Erythroblast (primary cell): ENCODE results near the gene CT83.

ENCODE experiments used
- DNase-seq, 2 experiments: peaks; one replicate each; lab custom pipeline; 2025; lab: John Stamatoyannopoulos, UW
- GATA1 ChIP-seq: IDR thresholded peaks from 2 replicates; pipeline ENCODE4 v1.6.1; 2011; ENCODE audit warnings: low read depth, mild to moderate bottlenecking, control low read depth, low read length, moderate library complexity
- POLR2A ChIP-seq: IDR thresholded peaks from 2 replicates; pipeline ENCODE4 v1.6.1; 2011; ENCODE audit warnings: mild to moderate bottlenecking, low read length

Gene CT83, protein sequence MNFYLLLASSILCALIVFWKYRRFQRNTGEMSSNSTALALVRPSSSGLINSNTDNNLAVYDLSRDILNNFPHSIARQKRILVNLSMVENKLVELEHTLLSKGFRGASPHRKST

DNA sequence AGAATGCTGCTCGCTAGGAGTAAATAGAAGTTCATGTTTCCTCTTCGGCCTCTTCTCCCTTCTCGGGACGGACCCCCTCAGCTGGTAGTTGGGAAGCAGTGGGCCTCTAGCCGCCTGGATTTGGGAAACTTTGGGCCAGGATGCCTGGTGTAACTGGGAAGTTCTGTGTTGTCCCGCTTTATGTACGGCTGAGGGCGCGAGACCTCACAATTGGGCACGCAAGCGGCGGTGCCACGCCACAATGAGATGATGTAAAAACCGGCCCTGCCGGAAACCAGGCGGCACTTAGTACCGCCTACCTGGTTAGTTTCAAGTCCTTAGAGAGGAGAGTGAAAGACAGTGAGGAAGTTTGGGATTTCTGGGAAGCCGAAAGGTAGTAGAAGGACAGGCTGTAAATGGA is at the start of gene CT83:
Gene CT83, minus strand, starts transcription at position 155 of the 400 bp plus-strand sequence. Its CDS starts 120 bp downstream, at position 35.
- TF ChIP-seq GATA1 (no peak), POLR2A (no peak)
- DNase-seq, result no peak

DNA sequence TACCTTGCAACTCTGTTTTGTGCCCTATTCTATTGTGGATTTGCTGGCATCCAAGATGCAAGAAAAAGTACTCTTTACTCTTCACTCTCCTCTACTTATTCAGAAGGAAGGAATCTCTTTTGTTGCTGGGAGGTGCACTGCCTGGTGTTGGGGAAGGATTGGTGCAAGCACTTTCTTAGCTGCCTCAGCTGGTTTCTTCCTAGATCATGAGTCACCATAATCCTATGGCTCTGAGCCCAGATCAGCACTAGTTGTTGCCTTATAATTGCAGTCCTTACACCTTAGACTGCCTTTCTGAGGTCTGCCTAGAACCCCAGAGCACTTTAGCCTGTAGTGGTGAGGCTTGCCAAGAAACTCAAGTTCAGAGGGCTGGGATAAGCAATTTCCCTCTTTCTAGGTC is 37.0 kb upstream of the CT83 start:
- TF ChIP-seq GATA1 (no peak), POLR2A (no peak)
- no peak for DNase-seq

DNA sequence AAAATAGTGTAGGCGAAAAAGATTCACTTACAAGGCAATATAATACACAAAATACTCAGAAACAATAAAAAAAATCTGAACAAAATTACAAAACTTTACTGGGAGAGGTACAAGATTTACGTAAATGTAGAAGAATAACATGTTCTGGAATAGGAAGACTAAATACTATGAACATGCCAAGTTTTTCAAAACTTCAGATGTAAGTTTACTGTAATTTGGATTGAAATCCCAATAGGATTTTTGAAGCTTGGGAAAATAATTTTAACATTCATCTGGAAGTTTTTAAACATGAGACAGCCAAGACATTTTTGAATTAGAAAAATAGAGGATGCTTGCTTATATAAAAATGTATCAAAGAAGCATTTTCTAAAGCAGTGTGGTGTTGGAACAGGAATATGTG is 30.5 kb upstream of the CT83 start:
- no peak for DNase-seq
- no peak for TF ChIP-seq POLR2A
- TF ChIP-seq GATA1, result no peak

DNA sequence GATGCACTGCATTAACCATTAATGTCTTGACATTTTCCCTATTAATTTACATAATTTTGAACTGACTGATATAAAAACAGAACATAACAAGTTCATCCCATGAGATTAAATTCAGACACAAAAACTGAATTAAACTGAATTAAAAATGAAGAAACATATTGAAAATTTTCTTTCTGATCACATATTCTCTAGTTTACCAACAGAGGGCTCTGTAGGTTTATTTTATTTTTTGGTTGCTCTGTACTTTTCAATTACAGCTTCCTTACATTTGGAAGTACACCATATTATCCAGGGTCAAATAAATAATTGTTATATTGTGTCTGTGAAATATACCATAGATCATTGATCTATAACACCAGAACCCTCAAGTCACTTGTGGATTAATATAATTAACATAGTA is 27.3 kb upstream of the CT83 start:
- DNase-seq, result no peak
- TF ChIP-seq GATA1, result no peak
- no peak for TF ChIP-seq POLR2A

DNA sequence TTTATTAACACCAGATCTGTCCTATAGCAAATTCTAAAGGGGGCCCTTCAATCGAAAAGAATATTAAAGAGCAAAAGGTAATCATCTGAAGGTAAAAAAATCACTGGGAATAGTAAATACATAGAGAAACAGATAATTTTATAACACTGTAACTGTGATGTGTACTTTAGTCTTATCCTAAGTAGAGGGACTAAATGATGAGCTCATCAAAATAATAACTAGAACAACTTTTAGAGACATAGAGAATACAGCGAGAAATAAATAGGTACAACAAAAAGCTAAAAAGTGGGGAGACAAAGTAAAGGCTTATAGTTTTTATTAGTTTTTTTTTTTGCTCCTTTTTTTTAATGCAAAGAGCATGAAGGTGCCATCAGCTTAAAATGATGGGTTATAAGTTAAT is 17.3 kb upstream of the CT83 start:
- TF ChIP-seq GATA1, result no peak
- TF ChIP-seq POLR2A, result no peak
- DNase-seq, result no peak

DNA sequence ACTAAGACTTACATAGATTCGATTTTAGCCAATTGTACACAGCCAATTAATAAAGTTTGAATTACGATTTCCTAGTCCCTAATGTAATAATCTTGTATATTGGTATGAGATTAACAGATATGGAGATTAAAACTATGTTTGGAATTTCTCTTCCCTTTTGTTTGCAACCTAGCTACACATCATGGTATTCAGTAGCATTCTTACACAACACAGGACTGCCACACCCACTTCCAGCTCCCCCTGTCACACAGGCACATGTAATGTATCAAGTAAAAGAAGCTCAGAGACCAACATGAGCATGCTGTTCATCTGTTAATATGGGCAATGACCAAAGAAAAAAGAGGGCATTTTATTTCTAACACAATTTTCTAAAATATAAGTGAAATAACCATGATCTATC is 13.6 kb downstream of the CT83 start:
- no peak for TF ChIP-seq GATA1
- TF ChIP-seq POLR2A, result no peak
- no peak for DNase-seq

DNA sequence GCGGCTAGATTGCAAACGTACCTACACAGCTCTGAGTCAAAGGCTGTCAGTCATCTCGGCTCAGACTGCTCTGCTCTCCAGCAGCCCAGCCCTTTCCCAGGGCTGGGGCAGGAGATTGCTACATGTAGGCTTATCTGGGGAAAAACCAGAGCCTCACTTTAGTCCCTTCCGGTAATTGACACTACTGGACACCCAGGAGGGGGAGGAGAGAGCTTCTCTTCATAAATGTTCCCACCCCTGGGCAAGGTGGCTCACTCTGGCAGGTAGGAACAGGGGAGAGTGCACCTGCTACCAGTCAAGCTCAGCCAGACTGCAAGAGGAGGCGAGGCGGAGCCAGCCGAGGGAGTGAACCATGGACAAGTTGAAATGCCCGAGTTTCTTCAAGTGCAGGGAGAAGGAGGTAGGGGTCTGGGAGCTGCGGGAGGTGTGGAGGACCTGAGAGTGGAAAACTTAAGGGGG is 26.4 kb downstream of the CT83 start, which contains the start of gene SLC6A14:
Gene SLC6A14, plus strand, starts transcription at position 249 of the 459 bp plus-strand sequence. Its CDS starts 104 bp downstream, at position 353.
- TF ChIP-seq GATA1 (no peak), POLR2A (no peak)
- DNase-seq, result no peak

DNA sequence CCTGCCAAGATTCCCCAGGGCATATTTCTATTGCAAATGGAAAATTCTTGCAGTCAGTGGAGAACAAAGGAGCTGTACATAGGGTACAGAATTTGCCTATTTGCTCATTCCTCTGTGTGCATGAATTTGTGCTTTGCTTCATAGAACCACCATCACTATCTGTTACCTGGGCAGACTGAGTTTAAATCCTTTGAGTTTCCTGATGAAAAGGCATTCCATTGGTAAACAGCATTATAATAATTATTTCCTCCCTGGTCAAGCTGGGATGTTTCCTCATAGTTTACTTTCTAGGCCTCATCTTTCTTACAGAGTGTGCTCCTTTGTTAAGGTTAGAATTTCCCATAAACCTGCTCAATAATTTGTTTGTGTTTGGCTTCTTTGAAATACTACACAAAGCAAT is 27.2 kb downstream of the CT83 start:
- DNase-seq, result no peak
- TF ChIP-seq POLR2A (no peak), GATA1 (no peak)

DNA sequence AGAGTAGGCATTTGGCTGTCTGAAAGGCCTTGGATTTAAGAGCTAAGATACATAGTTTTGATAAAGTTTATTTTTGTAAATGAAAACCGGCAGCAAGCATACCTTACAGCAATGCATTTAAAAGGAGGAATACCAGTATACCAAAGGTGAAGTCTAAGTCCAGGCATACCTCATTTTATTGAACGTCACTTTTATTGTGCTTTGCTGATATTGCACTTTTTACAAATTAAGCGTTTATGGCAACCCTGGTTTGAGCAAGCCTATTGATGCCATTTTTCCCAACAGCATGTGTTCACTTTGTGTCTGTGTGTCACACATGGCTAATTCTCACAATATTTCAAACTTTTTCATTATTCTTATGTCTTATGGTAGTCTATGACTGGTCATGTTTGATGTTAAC is 34.8 kb downstream of the CT83 start:
- DNase-seq, result no peak
- TF ChIP-seq GATA1, result no peak
- no peak for TF ChIP-seq POLR2A

DNA sequence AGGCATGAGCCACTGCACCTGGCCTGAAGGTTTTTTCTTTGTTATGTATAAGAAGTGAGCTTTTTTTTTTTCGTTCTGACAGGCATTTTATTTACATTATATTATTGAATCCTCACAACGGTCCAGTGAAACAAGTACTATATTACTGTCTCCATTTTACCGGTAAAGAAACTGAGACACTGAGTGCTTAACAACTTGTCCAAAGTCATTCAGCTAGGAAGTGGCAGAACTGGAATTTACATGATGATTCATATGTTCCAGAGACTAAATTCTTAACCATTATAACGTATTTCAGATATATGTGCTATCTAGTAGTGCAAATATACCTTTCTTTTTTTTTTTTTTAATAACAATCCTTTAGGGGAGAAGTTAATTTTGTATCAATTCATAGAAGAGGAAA is 44.8 kb downstream of the CT83 start:
- no peak for TF ChIP-seq GATA1
- no peak for TF ChIP-seq POLR2A
- no peak for DNase-seq

DNA sequence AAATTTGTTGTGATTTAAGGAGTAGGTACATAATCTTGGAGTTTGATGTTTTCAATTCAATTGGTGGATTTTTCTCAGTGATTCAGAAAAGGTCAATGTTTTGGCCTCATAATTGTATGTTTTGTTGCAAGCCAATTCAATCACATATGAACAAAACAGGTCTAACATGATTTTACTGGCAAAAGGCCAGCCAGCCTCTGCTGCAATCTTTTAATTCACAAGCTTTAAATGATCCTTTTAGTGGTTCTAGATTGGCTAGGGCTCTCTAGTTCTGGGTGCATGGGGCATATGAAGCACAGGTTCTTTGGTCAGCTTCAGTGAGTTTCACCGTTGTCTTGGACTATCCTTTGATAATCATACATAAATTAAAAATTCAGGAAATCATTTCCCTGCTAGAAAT is 45.6 kb downstream of the CT83 start:
- no peak for DNase-seq

DNA sequence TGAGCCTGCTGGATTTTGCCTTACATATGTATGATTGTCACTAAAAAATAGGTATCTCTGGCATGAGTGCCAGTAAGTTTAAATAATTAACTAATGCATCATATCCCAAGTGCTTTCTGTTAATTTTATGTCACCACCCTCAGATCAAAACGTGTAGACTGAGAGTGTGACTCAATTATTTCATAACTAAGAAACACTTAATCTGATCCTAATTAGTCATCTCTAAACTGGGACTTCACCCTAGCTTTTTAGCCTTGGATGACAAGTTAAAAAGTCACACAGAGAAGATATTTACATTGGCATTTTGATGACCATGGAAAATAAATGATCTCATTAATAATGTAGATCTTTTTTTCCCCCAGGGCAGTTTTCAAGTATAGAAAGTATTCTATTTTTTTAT is 49.5 kb downstream of the CT83 start:
- TF ChIP-seq POLR2A, result no peak

More for the DNA sequence above, 45.6 kb downstream of the CT83 start:
- TF ChIP-seq POLR2A (no peak), GATA1 (no peak)

More for the DNA sequence above, 49.5 kb downstream of the CT83 start:
- no peak for DNase-seq
